Kidney (tissue), 14 donors: ENCODE results near the gene UBQLN3. TPM values are rescaled to one million over a fixed set of nuclear protein-coding genes. Genes with fewer than 3 reads are reported as not detected.
A peak's percentile ranks its signal among the peaks of the same experiment; 100 is the strongest.

Experiments
- DNase-seq, 5 donors: peaks; one replicate each; pipeline ENCODE4 v3.0.0-alpha.2; 2013 to 2020
- FAIRE-seq: peaks from 2 replicates; lab custom pipeline; 2012; peaks lifted over from hg19 to GRCh38; lab: Jason Lieb, UNC
- H3K27ac ChIP-seq, 2 donors: one replicate each; pipeline ENCODE4 v1.7.0; 2013; ENCODE audit warnings: low read depth in 2 of 2, low read length in 2 of 2, inconsistent platforms in 1 of 2
- H3K27me3 ChIP-seq: one replicate; pipeline ENCODE4 v1.7.1; 2013; ENCODE audit warnings: low read length, inconsistent platforms; ENCODE audit not compliant: control insufficient read depth, insufficient read depth
- H3K36me3 ChIP-seq, 3 donors: one replicate each; pipeline versions ENCODE4 v1.7.0 to v1.7.1; 2013; ENCODE audit warnings: low read length in 3 of 3, control low read depth in 1 of 3, inconsistent platforms in 1 of 3; ENCODE audit not compliant: insufficient read depth in 3 of 3, control insufficient read depth in 2 of 3
- H3K4me1 ChIP-seq, 3 donors: one replicate each; pipeline versions ENCODE4 v1.7.0 to v1.7.1; 2013; ENCODE audit warnings: low read length in 3 of 3, inconsistent platforms in 1 of 3, low read depth in 1 of 3; ENCODE audit not compliant: control insufficient read depth in 2 of 3, insufficient read depth in 2 of 3
- H3K4me3 ChIP-seq, 3 donors: one replicate each; pipeline versions ENCODE4 v1.7.0 to v1.8.1; 2013; ENCODE audit warnings: low read length in 3 of 3, control low read depth in 1 of 3, inconsistent platforms in 1 of 3
- H3K9ac ChIP-seq, 3 donors: one replicate each; pipeline versions ENCODE4 v1.7.0 to v1.7.1; 2013; ENCODE audit warnings: low read length in 3 of 3, control low read depth in 1 of 3, inconsistent platforms in 1 of 3
- H3K9me3 ChIP-seq, 3 donors: one replicate each; pipeline versions ENCODE4 v1.7.0 to v1.7.1; 2013; ENCODE audit warnings: low read length in 3 of 3, control low read depth in 1 of 3, inconsistent platforms in 1 of 3; ENCODE audit not compliant: control insufficient read depth in 2 of 3, insufficient read depth in 1 of 3
- intact Hi-C: fragments of 100-400 bp; cut with DNase I; formaldehyde crosslinking; loops from one replicate; pipeline ENCODE4 v1.11.1; 2022
- polyA plus RNA-seq: library from polyadenylated mRNA; stranded (reverse); fragments of 350-450 nt; fragmentation: Illumina TruSeq; extraction: RNeasy Lipid Tissue Mini Kit (QIAGEN cat#74804); gene quantifications from one replicate; pipeline ENCODE4 v1.2.3, GENCODE V29; 2014; ENCODE audit warnings: low read depth, low replicate concordance; ENCODE audit not compliant: insufficient read depth
- total RNA-seq: library from RNA; stranded (reverse); fragmentation: NEBNext Ultra II Directional; extraction: Animal tissue kit (Norgen Biotek cat#: 25700); gene quantifications from one replicate; pipeline ENCODE4 v1.2.1, GENCODE V29; 2021
- TF ChIP-seq, protein P1 (sequence below): IDR thresholded peaks from 3 replicates; pipeline ENCODE4 v1.5.1; 2012; ENCODE audit warnings: mild to moderate bottlenecking, moderate library complexity, borderline replicate concordance; ENCODE audit not compliant: insufficient read depth; ENCODE audit errors: extremely low read depth
- donor health status: control.
- donor health status: control.
- donor health status: control.
- donor health status: control.
- donor health status: control.
- donor health status: DM: yes; HTN: yes; CAD: no.
- donor health status: Normal renal cell carcinoma (clear cell type).

Gene UBQLN3
- total and polyA plus RNA-seq, 2 donors from 2014 or later: 0.35 TPM; not detected in 1

DNA sequence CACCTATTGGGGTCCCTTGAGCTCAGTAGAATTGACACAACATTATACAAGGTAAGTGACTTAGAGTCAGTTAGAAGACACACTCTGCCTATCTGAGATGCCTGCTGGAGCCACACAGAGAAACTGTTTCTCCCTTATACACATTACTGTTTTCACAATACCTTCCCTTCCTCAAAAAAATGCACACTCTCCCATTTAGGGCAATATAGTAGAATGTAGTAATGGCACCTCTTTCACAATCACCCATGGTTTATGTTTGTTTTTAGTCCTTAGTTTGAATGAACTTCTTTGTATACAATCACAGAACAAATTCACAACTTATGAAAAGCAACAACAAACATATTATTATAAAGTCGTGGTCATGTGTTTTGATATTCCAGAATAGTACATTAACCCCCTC is 24.3 kb upstream of the UBQLN3 start:
- Histone ChIP-seq H3K27ac (no peak overlapping the region), H3K4me3 (no peak overlapping the region), H3K9ac (no peak overlapping the region), H3K4me1 (no peaks in the 10 kb centered on the region), H3K27me3 (no peaks in the 10 kb centered on the region), H3K36me3 (no peaks in the 10 kb centered on the region), H3K9me3 (no peaks in the 10 kb centered on the region)
- DNase-seq: no peak
- intact Hi-C loops: no loop called here
- TF ChIP-seq, protein P1, sequence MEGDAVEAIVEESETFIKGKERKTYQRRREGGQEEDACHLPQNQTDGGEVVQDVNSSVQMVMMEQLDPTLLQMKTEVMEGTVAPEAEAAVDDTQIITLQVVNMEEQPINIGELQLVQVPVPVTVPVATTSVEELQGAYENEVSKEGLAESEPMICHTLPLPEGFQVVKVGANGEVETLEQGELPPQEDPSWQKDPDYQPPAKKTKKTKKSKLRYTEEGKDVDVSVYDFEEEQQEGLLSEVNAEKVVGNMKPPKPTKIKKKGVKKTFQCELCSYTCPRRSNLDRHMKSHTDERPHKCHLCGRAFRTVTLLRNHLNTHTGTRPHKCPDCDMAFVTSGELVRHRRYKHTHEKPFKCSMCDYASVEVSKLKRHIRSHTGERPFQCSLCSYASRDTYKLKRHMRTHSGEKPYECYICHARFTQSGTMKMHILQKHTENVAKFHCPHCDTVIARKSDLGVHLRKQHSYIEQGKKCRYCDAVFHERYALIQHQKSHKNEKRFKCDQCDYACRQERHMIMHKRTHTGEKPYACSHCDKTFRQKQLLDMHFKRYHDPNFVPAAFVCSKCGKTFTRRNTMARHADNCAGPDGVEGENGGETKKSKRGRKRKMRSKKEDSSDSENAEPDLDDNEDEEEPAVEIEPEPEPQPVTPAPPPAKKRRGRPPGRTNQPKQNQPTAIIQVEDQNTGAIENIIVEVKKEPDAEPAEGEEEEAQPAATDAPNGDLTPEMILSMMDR: no peak
- FAIRE-seq: no peak

DNA sequence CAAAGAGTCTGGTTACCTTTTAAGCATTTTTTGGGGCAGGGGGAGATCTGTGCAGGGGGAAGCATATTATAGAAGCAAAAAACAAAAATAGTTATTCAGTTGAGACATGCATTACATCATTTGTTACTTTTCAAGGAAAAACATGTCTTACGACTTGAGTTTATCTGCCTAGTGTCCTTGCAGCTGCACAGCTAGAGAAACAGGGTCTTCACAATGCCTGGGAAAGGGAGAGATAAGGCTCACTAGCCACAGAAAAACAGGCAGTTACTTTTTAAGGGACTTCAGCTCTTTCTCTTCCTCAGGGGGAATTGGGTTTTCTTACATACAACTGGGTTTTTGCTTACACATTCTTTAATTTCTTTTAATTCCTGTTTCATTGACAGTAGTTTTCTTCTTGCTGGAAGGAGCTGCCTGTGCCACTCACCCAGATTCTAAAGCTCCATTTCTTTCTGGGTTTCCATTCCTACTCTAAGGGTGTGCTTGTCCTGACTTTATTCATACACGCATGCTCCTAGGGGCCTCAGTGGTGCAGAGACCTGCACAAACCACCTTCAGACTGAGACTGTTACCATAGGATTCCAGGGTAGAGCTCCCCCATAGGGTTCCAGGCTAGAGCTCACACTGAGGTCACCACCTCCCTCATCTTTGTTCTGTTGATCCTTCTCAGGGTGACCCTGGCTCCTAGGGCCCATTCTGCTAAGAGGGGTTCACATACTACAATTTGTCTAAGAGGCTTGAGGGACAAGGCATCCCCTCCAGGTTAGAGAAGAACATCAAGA is 21.5 kb upstream of the UBQLN3 start:
- FAIRE-seq (no peak), DNase-seq (no peak)
- TF ChIP-seq, protein P1: no peak
- no peaks in the 10 kb centered on the region for H3K27me3 ChIP-seq
- H3K36me3 ChIP-seq: no peaks in the 10 kb centered on the region
- intact Hi-C loops: no loop called here
- no peaks in the 10 kb centered on the region for H3K4me1 ChIP-seq
- H3K9ac ChIP-seq: no peak overlapping the region
- no peak overlapping the region for H3K4me3 ChIP-seq
- no peak overlapping the region for H3K27ac ChIP-seq
- H3K9me3 ChIP-seq: no peaks in the 10 kb centered on the region

DNA sequence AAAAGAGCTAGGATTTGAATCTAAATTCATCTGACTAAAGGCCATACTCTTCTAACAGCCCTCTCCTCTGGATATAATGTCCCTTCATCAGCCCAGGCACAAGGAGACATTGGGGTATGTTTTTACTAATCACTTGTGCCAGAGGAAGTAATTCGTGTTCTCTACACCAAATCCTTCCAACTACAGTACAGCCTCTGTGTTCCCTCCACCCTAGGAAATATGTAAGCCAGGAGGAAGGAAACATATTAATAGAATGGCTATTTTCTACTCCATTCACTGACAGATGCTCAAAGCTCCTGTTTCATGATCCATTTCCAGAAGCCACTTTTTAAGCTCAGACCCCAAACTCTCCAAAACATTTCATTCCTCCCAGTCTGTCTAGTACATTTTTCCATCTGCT is 18.7 kb upstream of the UBQLN3 start:
- no peak overlapping the region for H3K9ac ChIP-seq
- H3K4me1 ChIP-seq: no peaks in the 10 kb centered on the region
- no peaks in the 10 kb centered on the region for H3K27me3 ChIP-seq
- H3K36me3 ChIP-seq: no peaks in the 10 kb centered on the region
- H3K27ac ChIP-seq: no peak overlapping the region
- H3K4me3 ChIP-seq: no peak overlapping the region
- intact Hi-C loops: no loop called here
- DNase-seq (no peak), FAIRE-seq (no peak)
- no peaks in the 10 kb centered on the region for H3K9me3 ChIP-seq
- TF ChIP-seq, protein P1: no peak

DNA sequence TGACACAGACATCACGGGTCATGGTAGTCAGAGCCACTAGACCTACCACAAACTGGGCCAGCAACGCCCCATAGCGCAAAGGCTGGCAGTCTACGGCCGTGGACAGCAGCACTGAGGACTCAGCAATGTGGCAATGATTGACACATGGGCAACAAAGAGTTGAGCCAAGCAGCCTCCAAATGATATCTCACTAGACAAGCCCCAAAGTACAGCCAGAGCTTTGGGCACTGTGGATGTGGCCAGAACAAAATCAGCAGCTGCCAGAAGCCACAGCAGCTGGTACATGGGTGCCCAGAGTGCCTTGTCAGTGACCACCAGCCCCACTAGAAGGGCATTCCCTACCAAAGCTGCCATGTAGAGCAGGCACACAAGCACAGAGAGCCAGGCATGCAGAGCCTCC is 18.0 kb upstream of the UBQLN3 start:
- intact Hi-C loops: no loop called here
- Histone ChIP-seq H3K27ac (no peak overlapping the region), H3K9me3 (no peaks in the 10 kb centered on the region), H3K4me3 (no peak overlapping the region), H3K9ac (no peak overlapping the region), H3K4me1 (no peaks in the 10 kb centered on the region), H3K27me3 (no peaks in the 10 kb centered on the region), H3K36me3 (no peaks in the 10 kb centered on the region)
- TF ChIP-seq, protein P1: no peak
- FAIRE-seq: no peak
- peak in 1 of 5 donors; percentile 51 for DNase-seq
